IMR-90 (cell line): ENCODE measurements around the gene CYP2C9. TPM values are rescaled to one million over a fixed set of nuclear protein-coding genes. Genes with fewer than 3 reads are reported as not detected.

Source experiments
- ATAC-seq: fragments of 200-7000 bp; cut with Tn5 transposase; 2 replicates; pipeline ENCODE4 v1.9.1; 2020; ENCODE audit warnings: low read depth, mild to moderate bottlenecking, moderate library complexity
- BruUV-seq: library from RNA; stranded (reverse); fragments of 400-500 nt; replicated peaks from 2 replicates; lab custom pipeline; 2021; lab: Mats Ljungman, UMichigan
- CTCF ChIA-PET: fragments of 300-600 bp; formaldehyde crosslinking; extraction: SDS; loops from one replicate; lab custom pipeline; 2021; ENCODE audit warnings: antibody characterized with exemption; lab: Yijun Ruan, JAX
- POLR2A ChIA-PET: fragments of 300-600 bp; sonication (Branson Sonifier 250); formaldehyde crosslinking; loops from one replicate; lab custom pipeline; 2022; ENCODE audit warnings: antibody characterized with exemption; ENCODE audit not compliant: unreplicated experiment; lab: Charles Lee
- DNase-seq: peaks from one replicate; pipeline ENCODE4 v3.0.0; 2013
- H2AFZ ChIP-seq: replicated peaks from 2 replicates; pipeline ENCODE3; 2013; ENCODE audit warnings: low read length, mild to moderate bottlenecking; ENCODE audit not compliant: poor library complexity
- H2AK5ac ChIP-seq: 2 replicates; pipeline ENCODE4 v1.6.1; 2013; ENCODE audit warnings: low read depth, low read length, inconsistent platforms
- H2AK9ac ChIP-seq: replicated peaks from 2 replicates; pipeline ENCODE3; 2013; ENCODE audit warnings: mild to moderate bottlenecking, low read depth, low read length, moderate library complexity; ENCODE audit not compliant: poor library complexity
- H2BK120ac ChIP-seq: 2 replicates; pipeline ENCODE4 v1.6.1; 2013; ENCODE audit warnings: low read depth, low read length, inconsistent platforms
- H2BK15ac ChIP-seq: 3 replicates; pipeline ENCODE4 v1.6.1; 2013; ENCODE audit warnings: low read depth, low read length, inconsistent platforms
- H2BK20ac ChIP-seq: 2 replicates; pipeline ENCODE4 v1.6.1; 2013; ENCODE audit warnings: low read depth, mild to moderate bottlenecking, inconsistent platforms, low read length, moderate library complexity
- H2BK5ac ChIP-seq: 2 replicates; pipeline ENCODE4 v1.6.1; 2013; ENCODE audit warnings: mild to moderate bottlenecking, low read depth, low read length, inconsistent platforms; ENCODE audit not compliant: poor library complexity, severe bottlenecking
- H3K14ac ChIP-seq: replicated peaks from 2 replicates; pipeline ENCODE4 v1.6.1; 2013; ENCODE audit warnings: low read depth, low read length, inconsistent platforms
- H3K18ac ChIP-seq: 2 replicates; pipeline ENCODE4 v1.6.1; 2013; ENCODE audit warnings: low read depth, low read length, control low read depth
- H3K23ac ChIP-seq: 2 replicates; pipeline ENCODE4 v1.6.1; 2013; ENCODE audit warnings: low read depth, low read length, inconsistent platforms
- H3K27ac ChIP-seq: 2 replicates; pipeline ENCODE4 v1.5.1; 2013; ENCODE audit warnings: mild to moderate bottlenecking, control low read depth, low read length; ENCODE audit not compliant: insufficient read depth
- H3K27me3 ChIP-seq: 2 replicates; pipeline ENCODE4 v1.6.1; 2013; ENCODE audit warnings: low read length; ENCODE audit not compliant: control insufficient read depth, insufficient read depth
- H3K36me3 ChIP-seq: 2 replicates; pipeline ENCODE4 v1.6.1; 2013; ENCODE audit warnings: low read length, mixed read lengths; ENCODE audit not compliant: control insufficient read depth, insufficient read depth
- H3K4ac ChIP-seq: 2 replicates; pipeline ENCODE4 v1.6.1; 2013; ENCODE audit warnings: low read depth, low read length, inconsistent platforms
- H3K4me1 ChIP-seq: 2 replicates; pipeline ENCODE4 v1.6.1; 2013; ENCODE audit warnings: low read length, mixed read lengths; ENCODE audit not compliant: control insufficient read depth, insufficient read depth
- H3K4me2 ChIP-seq: 2 replicates; pipeline ENCODE4 v1.6.1; 2013; ENCODE audit warnings: low read depth, mild to moderate bottlenecking, control low read depth, low read length, moderate library complexity
- H3K4me3 ChIP-seq: 2 replicates; pipeline ENCODE4 v1.5.1; 2013; ENCODE audit warnings: low read depth, mild to moderate bottlenecking, control low read depth, low read length, moderate library complexity; ENCODE audit not compliant: insufficient read depth
- H3K56ac ChIP-seq: 2 replicates; pipeline ENCODE4 v1.6.1; 2013; ENCODE audit warnings: low read length, inconsistent platforms; ENCODE audit not compliant: insufficient read depth; ENCODE audit errors: extremely low read depth
- H3K79me1 ChIP-seq, 2 experiments: 2 replicates each; pipeline ENCODE4 v1.6.1; 2013; ENCODE audit warnings: low read length in 2 of 2, inconsistent platforms in 1 of 2, low read depth in 1 of 2
- H3K9ac ChIP-seq: 2 replicates; pipeline ENCODE4 v1.6.1; 2013; ENCODE audit warnings: low read depth, low read length, control low read depth
- H3K9me1 ChIP-seq: 2 replicates; pipeline ENCODE4 v1.6.1; 2013; ENCODE audit warnings: low read length, inconsistent platforms; ENCODE audit not compliant: insufficient read depth
- H3K9me3 ChIP-seq: 2 replicates; pipeline ENCODE4 v1.6.1; 2013; ENCODE audit warnings: low read length; ENCODE audit not compliant: control insufficient read depth, insufficient read depth
- H4K20me1 ChIP-seq: 2 replicates; pipeline ENCODE4 v1.6.1; 2013; ENCODE audit warnings: low read length, inconsistent platforms; ENCODE audit not compliant: insufficient read depth
- H4K5ac ChIP-seq: 2 replicates; pipeline ENCODE4 v1.6.1; 2013; ENCODE audit warnings: mild to moderate bottlenecking, low read depth, low read length, control low read depth
- H4K8ac ChIP-seq, 2 experiments: 2 replicates each; pipeline ENCODE4 v1.6.1; 2013; ENCODE audit warnings: low read depth in 2 of 2, low read length in 2 of 2, control low read depth in 1 of 2, inconsistent platforms in 1 of 2
- H4K91ac ChIP-seq: 2 replicates; pipeline ENCODE4 v1.6.1; 2013; ENCODE audit warnings: low read depth, low read length, inconsistent platforms; ENCODE audit not compliant: insufficient read depth
- BHLHE40 ChIP-seq: fragments of 150-350 bp; IDR thresholded peaks from 2 replicates; pipeline ENCODE4 v1.6.1; 2016; ENCODE audit warnings: mild to moderate bottlenecking, low read depth, low read length
- CEBPB ChIP-seq: IDR thresholded peaks from 2 replicates; pipeline ENCODE4 v1.6.1; 2012; ENCODE audit warnings: low read depth, low read length, improper control_type of control experiment
- FOS ChIP-seq: fragments of 150-350 bp; IDR thresholded peaks from 2 replicates; pipeline ENCODE4 v1.6.1; 2016; ENCODE audit warnings: low read depth, low read length
- MXI1 ChIP-seq: IDR thresholded peaks from 2 replicates; pipeline ENCODE4 v1.6.1; 2012; ENCODE audit warnings: low read depth, mild to moderate bottlenecking, low read length, moderate library complexity, borderline replicate concordance
- NFE2L2 ChIP-seq: fragments of 150-350 bp; IDR thresholded peaks from 2 replicates; pipeline ENCODE4 v1.6.1; 2016; ENCODE audit warnings: low read depth, mild to moderate bottlenecking, low read length
- POLR2A ChIP-seq: IDR thresholded peaks from 2 replicates; pipeline ENCODE4 v1.6.1; 2012; ENCODE audit warnings: mild to moderate bottlenecking, low read depth, low read length
- RAD21 ChIP-seq: IDR thresholded peaks from 2 replicates; pipeline ENCODE4 v1.6.1; 2012; ENCODE audit warnings: low read length, improper control_type of control experiment
- RCOR1 ChIP-seq: IDR thresholded peaks from 2 replicates; pipeline ENCODE4 v1.6.1; 2012; ENCODE audit warnings: mild to moderate bottlenecking, low read length, improper control_type of control experiment; ENCODE audit not compliant: insufficient replicate concordance
- dilution Hi-C: fragments of 300-500 bp; cut with HindIII; formaldehyde crosslinking; loops from one replicate; pipeline ENCODE4 v1.14.3; 2018; ENCODE audit warnings: low sequenced_read_pairs; ENCODE audit not compliant: unreplicated experiment
- in situ Hi-C: fragments of 300-500 bp; cut with MboI; formaldehyde crosslinking; loops from 3 replicates; pipeline ENCODE4 v1.14.3; 2019; ENCODE audit warnings: low sequenced_read_pairs, inconsistent platforms, mixed read lengths
- intact Hi-C: fragments of 100-400 bp; cut with micrococcal nuclease; formaldehyde crosslinking; loops from 2 replicates; pipeline ENCODE4 v1.10.0; 2022
- polyA plus RNA-seq, 3 experiments: library from polyadenylated mRNA; depleted of rRNA; stranded (reverse); fragments of >200 nt; gene quantifications; 2 replicates each; pipeline ENCODE4 v1.2.3, GENCODE V29; 2012; ENCODE audit warnings: low replicate concordance in 1 of 3
- total RNA-seq: library from RNA; depleted of rRNA; stranded (reverse); fragments of >200 nt; gene quantifications from 2 replicates; pipeline ENCODE4 v1.2.3, GENCODE V29; 2012
- TF ChIP-seq, protein P1 (sequence below): fragments of 150-350 bp; IDR thresholded peaks from 2 replicates; pipeline ENCODE4 v1.6.1; 2016; ENCODE audit warnings: low read depth, mild to moderate bottlenecking, low read length, moderate library complexity, borderline replicate concordance

Gene CYP2C9
- total and polyA plus RNA-seq, 2 of the 4 experiments (the other 2 are of a cell fraction) = not detected

DNA sequence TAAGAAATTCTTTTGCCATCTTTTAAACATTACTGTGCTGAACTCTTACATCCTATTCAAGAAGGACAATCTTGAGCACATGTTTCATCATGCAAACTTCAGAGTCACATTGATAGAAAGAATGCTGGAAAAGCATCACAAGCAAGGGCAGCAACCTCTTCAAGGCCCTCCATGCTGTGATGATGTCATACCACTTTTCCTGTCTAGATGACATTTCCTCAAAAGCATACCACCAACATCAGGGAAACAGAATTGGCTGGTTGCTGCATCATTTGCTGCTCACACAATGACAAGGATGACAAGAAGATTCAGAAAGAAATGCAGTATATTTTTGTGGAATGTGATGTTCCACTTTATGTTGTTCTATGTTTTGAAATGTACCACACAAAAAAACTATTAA, 93.2 kb downstream of the CYP2C9 start:
- no peaks in the 10 kb centered on the region for H3K79me1 ChIP-seq
- no peak overlapping the region for H2BK15ac ChIP-seq
- BruUV-seq = no TSS peak
- H3K9me1 ChIP-seq = no peaks in the 10 kb centered on the region
- no peak for DNase-seq
- no peak overlapping the region for H2BK5ac ChIP-seq
- no peaks in the 10 kb centered on the region for H3K36me3 ChIP-seq
- no peak overlapping the region for H2AK5ac ChIP-seq
- no peak for ATAC-seq
- H3K27me3 ChIP-seq = no peaks in the 10 kb centered on the region
- H4K91ac ChIP-seq = no peak overlapping the region
- H2AK9ac ChIP-seq = no peak overlapping the region
- H3K9ac ChIP-seq = no peak overlapping the region
- ChIA-PET CTCF (no interaction called here), POLR2A (no interaction called here)
- no peak overlapping the region for H3K14ac ChIP-seq
- no peak overlapping the region for H2BK20ac ChIP-seq
- dilution Hi-C loops (no loop called here), intact Hi-C loops (no loop called here), in situ Hi-C loops (no loop called here)
- H3K4me1 ChIP-seq = no peaks in the 10 kb centered on the region
- no peak overlapping the region for H3K18ac ChIP-seq
- H3K4ac ChIP-seq = no peak overlapping the region
- H4K20me1 ChIP-seq = no peaks in the 10 kb centered on the region
- peaks cover 4% of the 10 kb centered on the region; the same call in 1 of the 2 replicates for H3K9me3 ChIP-seq
- no peak overlapping the region for H3K27ac ChIP-seq
- no peak overlapping the region for H4K5ac ChIP-seq
- no peak overlapping the region for H2BK120ac ChIP-seq
- H3K56ac ChIP-seq = no peak overlapping the region
- TF ChIP-seq BHLHE40 (no peak), RAD21 (no peak), FOS (no peak), NFE2L2 (no peak), POLR2A (no peak), CEBPB (no peak), RCOR1 (no peak), MXI1 (no peak)
- TF ChIP-seq, protein P1, sequence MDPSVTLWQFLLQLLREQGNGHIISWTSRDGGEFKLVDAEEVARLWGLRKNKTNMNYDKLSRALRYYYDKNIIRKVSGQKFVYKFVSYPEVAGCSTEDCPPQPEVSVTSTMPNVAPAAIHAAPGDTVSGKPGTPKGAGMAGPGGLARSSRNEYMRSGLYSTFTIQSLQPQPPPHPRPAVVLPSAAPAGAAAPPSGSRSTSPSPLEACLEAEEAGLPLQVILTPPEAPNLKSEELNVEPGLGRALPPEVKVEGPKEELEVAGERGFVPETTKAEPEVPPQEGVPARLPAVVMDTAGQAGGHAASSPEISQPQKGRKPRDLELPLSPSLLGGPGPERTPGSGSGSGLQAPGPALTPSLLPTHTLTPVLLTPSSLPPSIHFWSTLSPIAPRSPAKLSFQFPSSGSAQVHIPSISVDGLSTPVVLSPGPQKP = no peak
- H3K4me3 ChIP-seq = no peak overlapping the region
- no peak overlapping the region for H2AFZ ChIP-seq
- no peak overlapping the region for H3K23ac ChIP-seq
- no peak overlapping the region for H4K8ac ChIP-seq
- no peak overlapping the region for H3K4me2 ChIP-seq
